HG03520 (cell line): ENCODE results near the gene ATP8B3.

Experiments
- ATAC-seq: cut with Tn5 transposase; IDR thresholded peaks from one replicate; pipeline ENCODE4 v1.9.1; 2021; ENCODE audit warnings: mild to moderate bottlenecking, moderate library complexity; ENCODE audit not compliant: unreplicated experiment

Gene ATP8B3

GRCh38 chr19:1811942-1812425, at the start of gene ATP8B3:
Gene ATP8B3, minus strand, starts transcription at chr19:1812276. Its CDS starts 540 bp downstream, at chr19:1811736.
- peak; percentile 9 for ATAC-seq

- no peak for ATAC-seq
These were observed 49.5 kb upstream of the ATP8B3 start for GRCh38 chr19:1861599-1862031.

- ATAC-seq: no peak
These were observed 48.9 kb upstream of the ATP8B3 start for GRCh38 chr19:1860821-1861598.

- ATAC-seq: no peak
These were observed 48.1 kb upstream of the ATP8B3 start for GRCh38 chr19:1860042-1860775.

GRCh38 chr19:1859331-1859781, 47.3 kb upstream of the ATP8B3 start:
- ATAC-seq: no peak

GRCh38 chr19:1858412-1859081, 46.5 kb upstream of the ATP8B3 start:
- ATAC-seq: no peak

- no peak for ATAC-seq
These were observed 45.7 kb upstream of the ATP8B3 start for GRCh38 chr19:1857648-1858326.

- no peak for ATAC-seq
These were observed 44.9 kb upstream of the ATP8B3 start for GRCh38 chr19:1856698-1857603.

GRCh38 chr19:1856345-1856697, 44.2 kb upstream of the ATP8B3 start:
- ATAC-seq: no peak

- ATAC-seq: no peak
These were observed 43.8 kb upstream of the ATP8B3 start for GRCh38 chr19:1855828-1856255.

GRCh38 chr19:1855040-1855827, 43.2 kb upstream of the ATP8B3 start:
- ATAC-seq: peak; percentile 39

GRCh38 chr19:1854542-1855039, 42.5 kb upstream of the ATP8B3 start:
- ATAC-seq: no peak

GRCh38 chr19:1854039-1854541, 42.0 kb upstream of the ATP8B3 start:
- no peak for ATAC-seq

- no peak for ATAC-seq
These were observed 41.4 kb upstream of the ATP8B3 start for GRCh38 chr19:1853295-1854038.

- no peak for ATAC-seq
These were observed 40.6 kb upstream of the ATP8B3 start for GRCh38 chr19:1852581-1853128.

GRCh38 chr19:1851654-1852580, 39.8 kb upstream of the ATP8B3 start:
- no peak for ATAC-seq
